GM23338 (cell line): ENCODE results near the gene CUX1. TPM values are rescaled to one million over a fixed set of nuclear protein-coding genes. Genes with fewer than 3 reads are reported as not detected.

Experiments used
- ATAC-seq: fragments of 200-7000 bp; cut with Tn5 transposase; 3 replicates; pipeline ENCODE4 v1.9.1; 2020
- DNase-seq: peaks from one replicate; pipeline ENCODE4 v3.0.0-alpha.2; 2015; ENCODE audit warnings: low spot score
- H2AFZ ChIP-seq: fragments of 200-600 bp; sonication (generic); 2 replicates; pipeline ENCODE4 v1.8.0; 2016; ENCODE audit warnings: antibody characterized with exemption, mild to moderate bottlenecking, moderate library complexity
- H3F3A ChIP-seq: fragments of 200-600 bp; sonication (generic); replicated peaks from 2 replicates; pipeline ENCODE4 v1.8.0; 2017; ENCODE audit warnings: antibody characterized with exemption, mixed run types, low read depth
- H3K27ac ChIP-seq: fragments of 200-600 bp; sonication (generic); 2 replicates; pipeline ENCODE4 v1.6.1; 2016; ENCODE audit warnings: low read depth
- H3K27me3 ChIP-seq: fragments of 200-600 bp; sonication (generic); 2 replicates; pipeline ENCODE4 v1.8.0; 2016; ENCODE audit warnings: mild to moderate bottlenecking, mixed run types, moderate library complexity; ENCODE audit not compliant: insufficient read depth
- H3K36me3 ChIP-seq: fragments of 200-600 bp; sonication (generic); 2 replicates; pipeline ENCODE4 v1.8.0; 2016; ENCODE audit warnings: mild to moderate bottlenecking; ENCODE audit not compliant: insufficient read depth
- H3K4me1 ChIP-seq: fragments of 200-600 bp; sonication (generic); 2 replicates; pipeline ENCODE4 v1.8.0; 2016; ENCODE audit warnings: mild to moderate bottlenecking, moderate library complexity; ENCODE audit not compliant: insufficient read depth
- H3K4me2 ChIP-seq: fragments of 200-600 bp; sonication (generic); 2 replicates; pipeline ENCODE4 v1.7.1; 2017; ENCODE audit warnings: mixed run types
- H3K4me3 ChIP-seq: fragments of 200-600 bp; sonication (generic); 2 replicates; pipeline ENCODE4 v1.6.1; 2016; ENCODE audit warnings: mixed run types
- H3K79me2 ChIP-seq: fragments of 200-600 bp; sonication (generic); replicated peaks from 2 replicates; pipeline ENCODE4 v1.8.0; 2017; ENCODE audit warnings: mild to moderate bottlenecking; ENCODE audit not compliant: insufficient read depth
- H3K9me2 ChIP-seq: fragments of 200-600 bp; sonication (generic); 2 replicates; pipeline ENCODE4 v1.8.0; 2017; ENCODE audit not compliant: insufficient read depth
- H4K20me1 ChIP-seq: fragments of 200-600 bp; sonication (generic); replicated peaks from 2 replicates; pipeline ENCODE4 v1.8.0; 2017; ENCODE audit warnings: mild to moderate bottlenecking; ENCODE audit not compliant: insufficient read depth
- H3K27ac Mint-ChIP-seq: 2 replicates; pipeline ENCODE4 v1.8.0; 2020; ENCODE audit warnings: inconsistent platforms, mild to moderate bottlenecking, moderate library complexity, mixed read lengths
- H3K27me3 Mint-ChIP-seq: 3 replicates; pipeline ENCODE4 v1.8.0; 2022; ENCODE audit warnings: low read depth, mild to moderate bottlenecking, moderate library complexity, mixed read lengths, inconsistent platforms; ENCODE audit not compliant: insufficient read depth, poor library complexity
- H3K36me3 Mint-ChIP-seq: 3 replicates; pipeline ENCODE4 v1.8.0; 2021; ENCODE audit warnings: low read depth, mild to moderate bottlenecking, inconsistent platforms, moderate library complexity, mixed read lengths
- H3K4me1 Mint-ChIP-seq: 3 replicates; pipeline ENCODE4 v1.8.0; 2020; ENCODE audit warnings: mild to moderate bottlenecking, inconsistent platforms, mixed read lengths
- H3K4me3 Mint-ChIP-seq: 3 replicates; pipeline ENCODE4 v1.8.0; 2021; ENCODE audit warnings: moderate library complexity, mild to moderate bottlenecking, inconsistent platforms, mixed read lengths
- H3K9me3 Mint-ChIP-seq: 3 replicates; pipeline ENCODE4 v1.8.0; 2020; ENCODE audit warnings: moderate library complexity, mild to moderate bottlenecking, inconsistent platforms, mixed read lengths
- EZH2phosphoT487 ChIP-seq: fragments of 200-600 bp; sonication (generic); IDR thresholded peaks from one replicate; pipeline ENCODE4 v1.8.1; 2018; ENCODE audit warnings: antibody characterized with exemption; ENCODE audit not compliant: unreplicated experiment
- NANOG ChIP-seq: IDR thresholded peaks from 2 replicates; pipeline ENCODE4 v1.6.1; 2016; ENCODE audit warnings: antibody characterized with exemption, borderline replicate concordance
- POLR2AphosphoS5 ChIP-seq: IDR thresholded peaks from 2 replicates; pipeline ENCODE4 v1.6.1; 2016; ENCODE audit warnings: antibody characterized with exemption, low read depth
- STAT1 ChIP-seq: IDR thresholded peaks from one replicate; pipeline ENCODE4 v1.6.1; 2016; ENCODE audit warnings: antibody characterized with exemption; ENCODE audit not compliant: unreplicated experiment
- ZNF114 ChIP-seq: fragments of 250-450 bp; sonication (Bioruptor Pico); IDR thresholded peaks from 2 replicates; pipeline ENCODE4 v1.5.0; 2020; ENCODE audit warnings: mild to moderate bottlenecking, moderate library complexity
- ZNF331 ChIP-seq: fragments of 250-450 bp; sonication (Bioruptor Pico); IDR thresholded peaks from 2 replicates; pipeline ENCODE4 v1.5.0; 2020; ENCODE audit warnings: low read depth, mild to moderate bottlenecking, moderate library complexity
- polyA plus RNA-seq: library from polyadenylated mRNA; unstranded; fragments of >200 nt; fragmentation: Nextera tagmentation; extraction: Ambion mirVana; gene quantifications from 2 replicates; pipeline ENCODE4 v1.2.1, GENCODE V29; 2016
- total RNA-seq: library from RNA; depleted of rRNA; stranded (reverse); fragments of >200 nt; shearing (Covaris generic); gene quantifications from 2 replicates; pipeline ENCODE4 v1.2.3, GENCODE V29; 2014
- TF ChIP-seq, protein P1 (sequence below): fragments of 250-450 bp; sonication (Bioruptor Pico); IDR thresholded peaks from 2 replicates; pipeline ENCODE4 v1.5.0; 2020; ENCODE audit warnings: mild to moderate bottlenecking, moderate library complexity
- TF ChIP-seq, protein P2 (sequence below): IDR thresholded peaks from 2 replicates; pipeline ENCODE4 v1.6.1; 2016; ENCODE audit warnings: antibody characterized with exemption
- TF ChIP-seq, protein P3 (sequence below), 2 experiments: fragments of 200-600 bp in 1 of 2; sonication (generic) in 1 of 2; conservative IDR thresholded peaks; 2 replicates each; pipeline versions ENCODE4 v1.5.1 to v1.6.1; 2016 to 2017; ENCODE audit warnings: antibody characterized with exemption in 2 of 2, low read depth in 2 of 2, mild to moderate bottlenecking in 2 of 2, moderate library complexity in 1 of 2

The CUX1 gene
- total and polyA plus RNA-seq, 2 experiments from 2014 or later: 49.9 to 64.0 TPM

DNA sequence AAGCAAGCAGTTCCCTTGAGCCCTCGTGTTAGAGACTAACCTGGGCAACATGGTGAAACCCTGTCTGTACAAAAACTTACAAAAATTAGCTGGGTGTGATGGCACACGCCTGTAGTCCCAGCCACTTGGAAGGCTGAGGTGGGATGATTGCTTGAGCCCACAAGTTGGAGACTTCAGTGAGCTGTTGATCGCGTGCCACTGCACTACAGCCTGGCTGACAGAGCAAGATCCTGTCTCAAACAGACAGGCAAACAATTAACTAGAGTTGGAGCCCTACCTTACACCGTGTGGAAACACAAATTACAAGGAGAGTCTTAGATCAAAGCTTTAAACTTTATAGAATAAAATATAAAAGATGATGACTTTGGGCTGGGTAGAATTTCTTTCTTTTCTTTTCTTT lies 219.5 kb downstream of the CUX1 start (continued):
- TF ChIP-seq, protein P1, sequence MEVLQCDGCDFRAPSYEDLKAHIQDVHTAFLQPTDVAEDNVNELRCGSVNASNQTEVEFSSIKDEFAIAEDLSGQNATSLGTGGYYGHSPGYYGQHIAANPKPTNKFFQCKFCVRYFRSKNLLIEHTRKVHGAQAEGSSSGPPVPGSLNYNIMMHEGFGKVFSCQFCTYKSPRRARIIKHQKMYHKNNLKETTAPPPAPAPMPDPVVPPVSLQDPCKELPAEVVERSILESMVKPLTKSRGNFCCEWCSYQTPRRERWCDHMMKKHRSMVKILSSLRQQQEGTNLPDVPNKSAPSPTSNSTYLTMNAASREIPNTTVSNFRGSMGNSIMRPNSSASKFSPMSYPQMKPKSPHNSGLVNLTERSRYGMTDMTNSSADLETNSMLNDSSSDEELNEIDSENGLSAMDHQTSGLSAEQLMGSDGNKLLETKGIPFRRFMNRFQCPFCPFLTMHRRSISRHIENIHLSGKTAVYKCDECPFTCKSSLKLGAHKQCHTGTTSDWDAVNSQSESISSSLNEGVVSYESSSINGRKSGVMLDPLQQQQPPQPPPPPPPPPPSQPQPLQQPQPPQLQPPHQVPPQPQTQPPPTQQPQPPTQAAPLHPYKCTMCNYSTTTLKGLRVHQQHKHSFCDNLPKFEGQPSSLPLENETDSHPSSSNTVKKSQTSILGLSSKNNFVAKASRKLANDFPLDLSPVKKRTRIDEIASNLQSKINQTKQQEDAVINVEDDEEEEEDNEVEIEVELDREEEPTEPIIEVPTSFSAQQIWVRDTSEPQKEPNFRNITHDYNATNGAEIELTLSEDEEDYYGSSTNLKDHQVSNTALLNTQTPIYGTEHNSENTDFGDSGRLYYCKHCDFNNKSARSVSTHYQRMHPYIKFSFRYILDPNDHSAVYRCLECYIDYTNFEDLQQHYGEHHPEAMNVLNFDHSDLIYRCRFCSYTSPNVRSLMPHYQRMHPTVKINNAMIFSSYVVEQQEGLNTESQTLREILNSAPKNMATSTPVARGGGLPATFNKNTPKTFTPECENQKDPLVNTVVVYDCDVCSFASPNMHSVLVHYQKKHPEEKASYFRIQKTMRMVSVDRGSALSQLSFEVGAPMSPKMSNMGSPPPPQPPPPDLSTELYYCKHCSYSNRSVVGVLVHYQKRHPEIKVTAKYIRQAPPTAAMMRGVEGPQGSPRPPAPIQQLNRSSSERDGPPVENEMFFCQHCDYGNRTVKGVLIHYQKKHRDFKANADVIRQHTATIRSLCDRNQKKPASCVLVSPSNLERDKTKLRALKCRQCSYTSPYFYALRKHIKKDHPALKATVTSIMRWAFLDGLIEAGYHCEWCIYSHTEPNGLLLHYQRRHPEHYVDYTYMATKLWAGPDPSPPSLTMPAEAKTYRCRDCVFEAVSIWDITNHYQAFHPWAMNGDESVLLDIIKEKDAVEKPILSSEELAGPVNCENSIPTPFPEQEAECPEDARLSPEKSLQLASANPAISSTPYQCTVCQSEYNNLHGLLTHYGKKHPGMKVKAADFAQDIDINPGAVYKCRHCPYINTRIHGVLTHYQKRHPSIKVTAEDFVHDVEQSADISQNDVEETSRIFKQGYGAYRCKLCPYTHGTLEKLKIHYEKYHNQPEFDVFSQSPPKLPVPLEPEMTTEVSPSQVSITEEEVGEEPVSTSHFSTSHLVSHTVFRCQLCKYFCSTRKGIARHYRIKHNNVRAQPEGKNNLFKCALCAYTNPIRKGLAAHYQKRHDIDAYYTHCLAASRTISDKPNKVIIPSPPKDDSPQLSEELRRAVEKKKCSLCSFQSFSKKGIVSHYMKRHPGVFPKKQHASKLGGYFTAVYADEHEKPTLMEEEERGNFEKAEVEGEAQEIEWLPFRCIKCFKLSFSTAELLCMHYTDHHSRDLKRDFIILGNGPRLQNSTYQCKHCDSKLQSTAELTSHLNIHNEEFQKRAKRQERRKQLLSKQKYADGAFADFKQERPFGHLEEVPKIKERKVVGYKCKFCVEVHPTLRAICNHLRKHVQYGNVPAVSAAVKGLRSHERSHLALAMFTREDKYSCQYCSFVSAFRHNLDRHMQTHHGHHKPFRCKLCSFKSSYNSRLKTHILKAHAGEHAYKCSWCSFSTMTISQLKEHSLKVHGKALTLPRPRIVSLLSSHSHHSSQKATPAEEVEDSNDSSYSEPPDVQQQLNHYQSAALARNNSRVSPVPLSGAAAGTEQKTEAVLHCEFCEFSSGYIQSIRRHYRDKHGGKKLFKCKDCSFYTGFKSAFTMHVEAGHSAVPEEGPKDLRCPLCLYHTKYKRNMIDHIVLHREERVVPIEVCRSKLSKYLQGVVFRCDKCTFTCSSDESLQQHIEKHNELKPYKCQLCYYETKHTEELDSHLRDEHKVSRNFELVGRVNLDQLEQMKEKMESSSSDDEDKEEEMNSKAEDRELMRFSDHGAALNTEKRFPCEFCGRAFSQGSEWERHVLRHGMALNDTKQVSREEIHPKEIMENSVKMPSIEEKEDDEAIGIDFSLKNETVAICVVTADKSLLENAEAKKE: no peak
- TF ChIP-seq ZNF114 (no peak), EZH2phosphoT487 (no peak)
- TF ChIP-seq, protein P2, sequence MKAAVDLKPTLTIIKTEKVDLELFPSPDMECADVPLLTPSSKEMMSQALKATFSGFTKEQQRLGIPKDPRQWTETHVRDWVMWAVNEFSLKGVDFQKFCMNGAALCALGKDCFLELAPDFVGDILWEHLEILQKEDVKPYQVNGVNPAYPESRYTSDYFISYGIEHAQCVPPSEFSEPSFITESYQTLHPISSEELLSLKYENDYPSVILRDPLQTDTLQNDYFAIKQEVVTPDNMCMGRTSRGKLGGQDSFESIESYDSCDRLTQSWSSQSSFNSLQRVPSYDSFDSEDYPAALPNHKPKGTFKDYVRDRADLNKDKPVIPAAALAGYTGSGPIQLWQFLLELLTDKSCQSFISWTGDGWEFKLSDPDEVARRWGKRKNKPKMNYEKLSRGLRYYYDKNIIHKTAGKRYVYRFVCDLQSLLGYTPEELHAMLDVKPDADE: no peak
- TF ChIP-seq, protein P3, sequence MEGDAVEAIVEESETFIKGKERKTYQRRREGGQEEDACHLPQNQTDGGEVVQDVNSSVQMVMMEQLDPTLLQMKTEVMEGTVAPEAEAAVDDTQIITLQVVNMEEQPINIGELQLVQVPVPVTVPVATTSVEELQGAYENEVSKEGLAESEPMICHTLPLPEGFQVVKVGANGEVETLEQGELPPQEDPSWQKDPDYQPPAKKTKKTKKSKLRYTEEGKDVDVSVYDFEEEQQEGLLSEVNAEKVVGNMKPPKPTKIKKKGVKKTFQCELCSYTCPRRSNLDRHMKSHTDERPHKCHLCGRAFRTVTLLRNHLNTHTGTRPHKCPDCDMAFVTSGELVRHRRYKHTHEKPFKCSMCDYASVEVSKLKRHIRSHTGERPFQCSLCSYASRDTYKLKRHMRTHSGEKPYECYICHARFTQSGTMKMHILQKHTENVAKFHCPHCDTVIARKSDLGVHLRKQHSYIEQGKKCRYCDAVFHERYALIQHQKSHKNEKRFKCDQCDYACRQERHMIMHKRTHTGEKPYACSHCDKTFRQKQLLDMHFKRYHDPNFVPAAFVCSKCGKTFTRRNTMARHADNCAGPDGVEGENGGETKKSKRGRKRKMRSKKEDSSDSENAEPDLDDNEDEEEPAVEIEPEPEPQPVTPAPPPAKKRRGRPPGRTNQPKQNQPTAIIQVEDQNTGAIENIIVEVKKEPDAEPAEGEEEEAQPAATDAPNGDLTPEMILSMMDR (conservative IDR thresholded peaks at IDR 0.05; ENCODE audit: low read depth in 2 of 2): no peak

DNA sequence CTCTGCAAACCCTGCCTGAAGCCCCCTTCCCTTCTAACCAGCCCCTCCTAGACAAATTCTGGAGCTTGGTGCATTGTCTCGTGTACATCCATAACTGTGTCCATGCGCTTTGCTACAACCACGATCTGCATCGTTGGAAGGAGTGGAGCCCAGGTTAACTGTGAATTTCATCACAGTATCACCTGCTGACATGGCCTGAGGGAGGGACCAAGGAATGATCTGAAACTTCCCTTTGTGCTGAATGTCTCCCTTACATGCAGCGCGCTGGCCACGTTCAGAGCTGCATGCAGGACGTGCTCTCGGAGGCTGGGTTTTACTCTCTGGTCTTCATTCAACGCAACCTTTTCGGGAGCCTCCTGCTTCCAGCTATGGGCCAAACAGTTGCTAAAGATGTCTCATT lies 222.3 kb downstream of the CUX1 start:
- H3K4me3 ChIP-seq: no peak overlapping the region
- peaks cover 17% of the 10 kb centered on the region; the same call in 1 of the 2 replicates for H4K20me1 ChIP-seq
- H3K36me3 ChIP-seq: no peaks in the 10 kb centered on the region
- no peak overlapping the region; the same call in 1 of the 2 replicates for H3K27ac Mint-ChIP-seq
- peaks cover 3% of the 10 kb centered on the region for H3K27me3 Mint-ChIP-seq
- H3K9me2 ChIP-seq: no peaks in the 10 kb centered on the region
- no peaks in the 10 kb centered on the region for H3K27me3 ChIP-seq
- H3K36me3 Mint-ChIP-seq: no peaks in the 10 kb centered on the region; the same call in 2 of the 3 replicates
- H3K4me3 Mint-ChIP-seq: no peak overlapping the region
- H3K4me2 ChIP-seq: no peak overlapping the region
- H2AFZ ChIP-seq: no peak overlapping the region
- no peaks in the 10 kb centered on the region for H3K4me1 ChIP-seq
- no peaks in the 10 kb centered on the region for H3K9me3 Mint-ChIP-seq
- H3K27ac ChIP-seq: no peak overlapping the region
- DNase-seq: no peak
- peaks cover 3% of the 10 kb centered on the region; the same call in 1 of the 3 replicates for H3K4me1 Mint-ChIP-seq
- no peaks in the 10 kb centered on the region for H3F3A ChIP-seq
- ATAC-seq: no peak
- peaks cover 11% of the 10 kb centered on the region for H3K79me2 ChIP-seq
- TF ChIP-seq ZNF331 (CRISPR knock-in tag): no peak
- no peak for TF ChIP-seq POLR2AphosphoS5
- TF ChIP-seq STAT1: no peak
- no peak for TF ChIP-seq ZNF114
- TF ChIP-seq NANOG: no peak
